HG02642 (cell line): ENCODE measurements around the gene PIK3AP1.
A peak's percentile ranks its signal among the peaks of the same experiment; 100 is the strongest.
"Not testable (repeated sequence)": the region's sequence is repeated elsewhere in the genome, so short reads cannot be mapped to it uniquely, and the experiment has no call there.

Experiments used
- ATAC-seq: cut with Tn5 transposase; IDR thresholded peaks from one replicate; pipeline ENCODE4 v1.9.1; 2021; ENCODE audit warnings: mild to moderate bottlenecking; ENCODE audit not compliant: unreplicated experiment, poor library complexity

Gene PIK3AP1

GRCh38 chr10:96588060-96588554, 132.2 kb downstream of the PIK3AP1 start:
- ATAC-seq = no peak

GRCh38 chr10:96587264-96588059, 132.9 kb downstream of the PIK3AP1 start:
- no peak for ATAC-seq

GRCh38 chr10:96586419-96587263, 133.7 kb downstream of the PIK3AP1 start, which contains the start of gene TM9SF3:
Gene TM9SF3, minus strand, starts transcription at chr10:96587012. Its CDS starts 177 bp downstream, at chr10:96586835.
- peak; percentile 79 for ATAC-seq

GRCh38 chr10:96585736-96586418, 134.4 kb downstream of the PIK3AP1 start:
- ATAC-seq = no peak

- ATAC-seq = no peak
Observed at GRCh38 chr10:96584474-96584873, 135.8 kb downstream of the PIK3AP1 start.

GRCh38 chr10:96584035-96584434, 136.3 kb downstream of the PIK3AP1 start:
- ATAC-seq = no peak

GRCh38 chr10:96579133-96579532, 141.2 kb downstream of the PIK3AP1 start:
- ATAC-seq = no peak

GRCh38 chr10:96578633-96579032, 141.7 kb downstream of the PIK3AP1 start:
- ATAC-seq = no peak

GRCh38 chr10:96578022-96578421, 142.3 kb downstream of the PIK3AP1 start:
- no peak for ATAC-seq

- no peak for ATAC-seq
Observed at GRCh38 chr10:96577069-96577468, 143.2 kb downstream of the PIK3AP1 start.

- no peak for ATAC-seq
Observed at GRCh38 chr10:96576277-96576980, 143.9 kb downstream of the PIK3AP1 start.

GRCh38 chr10:96574564-96574963, 145.8 kb downstream of the PIK3AP1 start:
- not testable (repeated sequence) for ATAC-seq

GRCh38 chr10:96573036-96573435, 147.3 kb downstream of the PIK3AP1 start:
- no peak for ATAC-seq

GRCh38 chr10:96570983-96571964, 149.0 kb downstream of the PIK3AP1 start:
- ATAC-seq = no peak

GRCh38 chr10:96570511-96570910, 149.8 kb downstream of the PIK3AP1 start:
- no peak for ATAC-seq

GRCh38 chr10:96568402-96568801, 151.9 kb downstream of the PIK3AP1 start:
- ATAC-seq = no peak

GRCh38 chr10:96565774-96566173, 154.5 kb downstream of the PIK3AP1 start:
- no peak for ATAC-seq

GRCh38 chr10:96560966-96561887, 159.1 kb downstream of the PIK3AP1 start:
- ATAC-seq = no peak
